HG03469 (cell line): ENCODE results near the gene SLC12A8.
"Not testable (repeated sequence)": the region's sequence is repeated elsewhere in the genome, so short reads cannot be mapped to it uniquely, and the experiment has no call there.

Experiments
- ATAC-seq: cut with Tn5 transposase; IDR thresholded peaks from one replicate; pipeline ENCODE4 v1.9.1; 2021; ENCODE audit warnings: mild to moderate bottlenecking, moderate library complexity, moderate number of reproducible peaks; ENCODE audit not compliant: unreplicated experiment

The SLC12A8 gene

DNA sequence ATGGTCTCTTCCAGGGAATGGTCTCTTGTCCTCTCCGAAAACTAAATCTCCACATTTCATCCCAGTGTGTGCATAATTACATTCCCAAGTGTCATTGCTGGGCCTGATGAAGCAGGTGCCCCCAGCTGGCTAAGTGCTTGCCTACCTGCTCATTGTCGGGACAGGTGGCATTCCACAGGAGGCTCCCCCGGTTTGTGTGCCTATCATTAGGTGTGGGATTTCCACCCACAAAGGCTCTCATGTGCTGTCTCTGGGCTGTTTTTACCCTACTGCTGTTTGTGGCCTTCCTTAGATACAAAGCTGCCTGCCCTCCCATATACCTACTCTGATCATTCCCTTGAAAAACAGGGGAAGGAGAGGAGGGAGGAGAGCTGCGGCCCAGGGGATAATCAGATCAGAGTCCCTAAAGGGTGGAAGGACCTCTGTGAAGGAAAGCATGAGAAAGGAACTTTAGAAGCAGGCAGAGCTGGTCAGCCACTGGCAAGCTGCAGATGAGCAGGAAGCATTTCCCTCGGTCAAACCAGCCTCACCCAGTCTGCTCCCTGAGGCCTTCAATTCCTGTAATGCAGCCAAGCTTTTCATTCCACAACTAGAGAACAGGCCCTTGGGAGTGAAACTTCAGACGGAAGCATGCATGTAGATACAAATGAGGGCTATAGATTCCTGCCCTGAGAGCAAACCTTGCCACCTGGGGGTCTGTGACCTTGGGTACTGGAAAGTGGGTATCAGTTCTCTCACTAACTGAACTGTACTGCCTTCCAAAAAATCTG is 96.1 kb downstream of the SLC12A8 start:
- no peak for ATAC-seq

- ATAC-seq, result no peak
Measured at GRCh38 chr3:125115640-125116039, 96.9 kb downstream of the SLC12A8 start.

DNA sequence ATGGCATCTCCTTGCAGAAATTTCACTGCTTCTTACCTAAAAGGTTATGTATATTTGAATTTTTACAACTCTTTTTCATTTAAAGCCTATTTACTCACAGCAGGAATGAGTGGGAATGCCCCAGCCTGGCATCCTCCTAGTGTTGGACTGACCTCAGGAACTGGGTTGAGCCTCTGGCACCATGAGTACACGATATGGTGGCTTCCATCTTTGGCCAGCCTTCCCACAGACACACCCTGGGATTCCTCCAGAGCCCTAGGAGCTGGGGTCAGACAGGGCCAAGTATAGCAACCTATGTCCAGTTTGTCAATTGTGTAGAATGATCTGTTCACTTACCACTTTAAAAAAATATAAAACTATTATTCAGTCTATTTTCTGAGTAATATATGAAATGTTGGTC is 99.6 kb downstream of the SLC12A8 start:
- no peak for ATAC-seq

DNA sequence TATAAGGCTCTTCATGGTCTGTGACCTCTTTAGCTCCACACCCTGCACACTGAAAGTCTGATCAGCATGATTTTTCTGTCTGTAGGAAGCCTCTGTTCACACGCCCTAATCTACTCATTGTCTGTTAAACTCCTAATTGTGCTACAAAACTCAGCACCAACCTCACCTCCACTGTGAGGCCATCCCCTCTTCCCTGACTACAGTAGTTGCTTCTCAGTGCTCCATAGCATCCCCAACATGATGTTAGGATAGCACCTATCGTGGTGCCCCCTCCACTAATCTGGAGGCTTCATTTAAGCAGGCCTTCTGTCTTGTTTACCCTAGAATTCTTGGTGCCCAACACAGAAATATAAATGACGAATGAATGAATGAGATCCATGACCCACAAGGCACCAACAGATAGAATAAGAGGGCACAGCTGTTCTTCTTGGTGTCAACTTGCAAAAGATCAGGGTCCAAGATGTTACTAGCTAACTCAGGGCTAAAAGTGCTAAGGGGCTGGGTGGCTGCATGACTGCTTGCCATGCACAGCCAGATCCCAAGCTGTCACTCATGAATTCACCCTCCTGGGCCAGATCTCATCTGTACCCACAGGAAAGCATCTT is 101.6 kb downstream of the SLC12A8 start:
- ATAC-seq, result no peak

DNA sequence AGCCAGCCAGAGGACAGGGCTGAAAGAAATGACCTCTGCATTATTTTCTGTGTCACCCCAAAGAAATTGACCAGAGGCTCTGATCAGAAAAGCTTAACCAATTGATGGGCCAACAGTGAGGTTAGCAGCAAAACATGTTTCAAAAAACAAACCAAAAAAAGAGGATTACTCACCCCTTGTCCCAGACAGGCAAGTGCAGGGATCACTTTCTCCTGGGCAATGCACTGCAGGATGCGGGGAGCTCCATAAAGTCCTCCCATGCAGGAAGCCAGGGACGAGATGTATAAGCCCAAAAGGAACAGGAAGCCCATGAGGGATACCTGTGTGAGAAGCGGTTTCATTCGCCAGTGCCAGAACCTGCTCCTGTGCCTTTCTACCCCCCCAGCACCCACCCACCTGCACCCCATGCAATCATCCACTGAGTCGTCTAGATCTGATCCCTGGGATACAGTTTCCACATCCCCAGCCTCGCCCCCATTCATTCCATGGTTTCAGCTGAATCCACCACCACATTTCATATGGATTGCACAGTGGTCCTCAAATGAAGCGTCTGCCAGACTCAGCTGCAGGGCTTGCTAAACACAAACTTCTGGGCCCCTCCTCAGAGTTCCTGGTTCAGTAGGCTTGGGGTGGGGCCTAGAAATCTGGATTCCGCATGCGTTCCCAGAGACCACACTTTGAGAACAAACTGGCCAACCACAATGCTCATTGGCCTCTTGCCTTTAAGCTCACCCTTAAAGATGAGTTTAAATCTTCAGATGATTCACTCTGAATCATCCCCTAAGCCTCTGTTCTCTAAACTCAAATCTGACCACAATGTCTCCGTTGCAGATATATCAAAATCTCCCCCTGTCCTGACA is 102.3 kb downstream of the SLC12A8 start:
- ATAC-seq, result no peak

DNA sequence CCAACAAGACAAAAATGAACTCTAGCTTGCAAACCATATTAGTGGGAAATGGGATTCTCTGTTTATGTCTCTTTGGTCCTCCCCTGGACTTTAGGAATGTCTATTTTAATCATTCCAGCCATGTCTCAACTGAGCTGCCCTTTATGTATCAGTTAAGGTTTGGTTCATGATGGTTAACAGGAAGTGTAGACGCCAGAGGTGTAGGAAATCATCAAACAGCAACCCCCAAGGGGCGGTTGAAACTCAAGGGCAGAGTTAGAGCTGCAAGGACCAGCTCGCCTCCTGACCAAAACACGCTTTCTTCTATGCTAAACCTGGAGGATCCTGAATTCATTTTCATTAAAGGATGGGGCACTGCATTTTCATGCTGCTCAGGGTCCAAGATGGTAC is 103.0 kb downstream of the SLC12A8 start:
- no peak for ATAC-seq

- ATAC-seq, result no peak
Measured at GRCh38 chr3:125108833-125109535, 103.6 kb downstream of the SLC12A8 start.

DNA sequence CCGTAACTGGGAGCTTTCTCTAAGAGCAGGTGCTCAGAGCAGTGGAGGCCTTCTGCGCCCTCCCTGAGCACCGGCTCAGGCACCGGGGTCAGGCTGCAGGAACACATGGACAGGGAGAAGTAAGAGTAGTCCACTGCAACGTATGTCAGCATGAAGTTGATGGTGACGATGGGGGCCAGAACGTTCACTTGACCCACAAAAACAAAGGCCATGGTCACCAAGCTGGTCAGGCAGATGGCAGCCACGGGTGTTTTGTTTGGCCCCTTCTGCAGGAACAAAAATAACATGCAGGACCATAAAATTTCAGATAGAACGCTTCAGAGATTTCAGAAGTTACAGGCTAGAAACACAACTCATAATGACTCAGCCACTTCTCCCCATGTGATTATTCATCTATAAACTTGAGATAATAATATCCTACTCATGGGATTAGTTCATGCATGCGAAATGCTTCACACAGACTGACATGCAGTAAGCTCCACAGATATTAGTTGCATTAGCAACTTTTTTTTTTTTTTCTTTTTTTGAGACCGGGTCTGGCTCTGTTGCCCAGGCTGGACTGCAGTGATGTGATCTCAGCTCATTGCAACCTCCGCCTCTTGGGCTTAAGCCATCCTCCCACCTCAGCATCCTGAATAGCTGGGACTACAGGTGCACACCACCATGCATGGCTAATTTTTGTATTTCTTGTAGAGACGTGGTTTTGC is 104.5 kb downstream of the SLC12A8 start:
- ATAC-seq, result no peak

GRCh38 chr3:125107363-125107762 is 105.2 kb downstream of the SLC12A8 start:
- no peak for ATAC-seq

- ATAC-seq, result no peak
Measured at GRCh38 chr3:125105116-125105515, 107.4 kb downstream of the SLC12A8 start.

GRCh38 chr3:125104639-125105038 is 107.9 kb downstream of the SLC12A8 start:
- ATAC-seq, result no peak

- no peak for ATAC-seq
Measured at GRCh38 chr3:125103406-125103805, 109.1 kb downstream of the SLC12A8 start.

DNA sequence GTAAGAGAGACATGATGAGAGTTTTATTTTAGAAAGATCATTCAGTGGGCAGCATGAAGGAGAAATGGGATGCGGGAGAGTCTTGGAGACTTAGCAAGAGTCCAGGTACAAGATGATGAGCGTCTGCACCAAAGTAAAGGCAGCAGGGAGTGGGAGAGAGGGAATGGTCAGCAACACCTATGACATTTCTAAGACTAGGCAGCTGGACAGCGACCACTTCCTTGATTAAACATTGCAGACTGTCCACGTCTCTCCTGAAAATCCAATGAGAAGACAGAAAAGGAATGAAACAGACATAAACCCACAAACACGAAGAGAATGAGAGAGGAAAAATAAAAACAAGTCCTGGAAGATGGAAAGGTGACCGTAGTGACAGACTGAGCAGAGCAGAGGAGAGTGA is 110.1 kb downstream of the SLC12A8 start:
- ATAC-seq, result no peak

DNA sequence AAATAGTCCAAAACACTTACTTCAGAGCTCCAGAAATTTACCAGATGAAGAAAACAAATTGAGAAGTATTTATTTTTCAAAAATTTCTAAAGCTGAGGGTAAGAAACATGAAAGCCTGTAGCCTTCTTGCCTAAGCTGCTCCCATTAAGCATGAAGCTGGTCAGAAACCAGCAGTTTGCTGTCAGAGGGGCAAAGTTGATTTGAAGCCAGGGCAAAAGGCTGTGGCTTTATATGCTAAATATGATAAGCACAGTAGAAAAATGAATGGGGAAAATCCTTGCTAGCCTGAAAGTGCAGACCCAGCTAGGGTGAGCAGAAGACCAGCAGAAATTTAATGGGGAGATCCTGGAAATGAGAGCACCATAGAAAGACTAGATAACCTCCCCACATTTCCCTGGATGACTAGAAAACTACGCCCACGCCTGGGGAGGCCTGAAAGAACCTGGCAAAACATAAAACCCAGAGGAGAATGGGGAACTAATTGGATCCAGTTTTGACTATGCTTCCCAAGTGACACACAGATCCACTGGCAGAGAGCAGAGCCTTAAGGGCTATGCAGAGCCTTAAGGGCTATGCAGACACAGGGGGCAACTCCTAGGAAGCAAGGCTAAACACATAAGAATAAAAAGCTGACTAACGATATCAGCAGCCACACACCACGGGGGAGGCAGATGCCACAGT is 113.8 kb downstream of the SLC12A8 start:
- ATAC-seq, result no peak

DNA sequence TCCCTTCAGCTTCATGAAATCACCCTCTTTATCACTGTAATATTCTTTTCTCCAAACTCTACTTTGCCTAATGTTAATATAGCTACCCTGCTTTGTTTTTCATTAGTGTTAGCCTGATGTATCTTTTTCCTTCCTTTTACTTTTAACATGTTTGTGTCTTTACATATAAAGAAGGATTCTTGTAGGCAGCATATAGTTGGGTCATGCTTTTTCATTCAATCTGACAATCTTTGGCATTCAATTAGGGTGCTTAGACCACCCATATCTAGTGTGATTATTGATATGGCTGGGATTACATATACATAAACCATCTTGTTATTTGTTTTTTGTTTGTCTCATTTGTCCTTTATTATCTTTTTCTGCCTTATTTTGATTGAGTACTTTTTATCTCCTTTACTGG is 121.9 kb downstream of the SLC12A8 start:
- ATAC-seq, result no peak

- no peak for ATAC-seq
Measured at GRCh38 chr3:125087768-125088391, 124.7 kb downstream of the SLC12A8 start.

- ATAC-seq, result no peak
Measured at GRCh38 chr3:125085166-125085565, 127.4 kb downstream of the SLC12A8 start.

- no peak for ATAC-seq
Measured at GRCh38 chr3:125083776-125084175, 128.8 kb downstream of the SLC12A8 start.

- not testable (repeated sequence) for ATAC-seq
Measured at GRCh38 chr3:125082339-125082738, 130.2 kb downstream of the SLC12A8 start.
